NT2/D1 (cell line): Measurements from ENCODE around the gene PBX1.

Experiments
- SUZ12 ChIP-seq: IDR thresholded peaks from 2 replicates; pipeline ENCODE4 v1.6.1; 2011; ENCODE audit not compliant: insufficient read length, insufficient read depth; ENCODE audit errors: extremely low read depth
- YY1 ChIP-seq: IDR thresholded peaks from 2 replicates; pipeline ENCODE4 v1.6.1; 2011; ENCODE audit not compliant: insufficient read length, insufficient read depth
- ZNF274 ChIP-seq: IDR thresholded peaks from 2 replicates; pipeline ENCODE4 v1.6.1; 2011; ENCODE audit warnings: mild to moderate bottlenecking, low read depth, low read length

DNA sequence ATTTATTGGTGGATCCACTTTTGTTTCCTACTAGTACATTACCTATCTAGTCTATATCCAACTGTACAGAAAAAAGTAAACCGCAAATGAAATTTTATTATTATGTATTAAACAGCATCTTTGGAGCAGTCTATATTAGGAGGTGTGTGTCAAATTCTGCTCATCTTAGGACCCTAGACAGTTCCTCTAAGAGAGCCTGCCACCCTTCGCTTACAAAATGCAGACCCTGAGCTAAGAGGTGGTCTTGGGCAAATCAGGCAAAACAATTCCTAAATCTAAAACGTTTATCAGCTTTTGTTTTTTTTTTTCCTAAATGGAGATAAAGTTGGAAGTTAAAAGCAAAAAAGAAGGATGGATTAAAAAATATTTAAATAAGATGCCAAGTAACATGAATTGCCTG lies 85.3 kb downstream of the PBX1 start:
- TF ChIP-seq ZNF274 (no peak), YY1 (no peak), SUZ12 (no peak)
